HG03039 (cell line): Measurements from ENCODE around the gene PTN.

Experiments
- ATAC-seq: cut with Tn5 transposase; IDR thresholded peaks from one replicate; pipeline ENCODE4 v1.9.1; 2021; ENCODE audit warnings: mild to moderate bottlenecking, moderate library complexity; ENCODE audit not compliant: unreplicated experiment

PTN gene

GRCh38 chr7:137343281-137343841 lies at the start of gene PTN:
Gene PTN (minus strand): TSS chr7:137343733. CDS start chr7:137254973, 88,760 bp downstream.
- ATAC-seq = no peak

- no peak for ATAC-seq
Measured at GRCh38 chr7:137390076-137390475, 46.5 kb upstream of the PTN start.

GRCh38 chr7:137388916-137389315 lies 45.4 kb upstream of the PTN start:
- ATAC-seq = no peak

GRCh38 chr7:137386966-137387365 lies 43.4 kb upstream of the PTN start:
- ATAC-seq = no peak

- no peak for ATAC-seq
Measured at GRCh38 chr7:137381045-137381444, 37.5 kb upstream of the PTN start.

DNA sequence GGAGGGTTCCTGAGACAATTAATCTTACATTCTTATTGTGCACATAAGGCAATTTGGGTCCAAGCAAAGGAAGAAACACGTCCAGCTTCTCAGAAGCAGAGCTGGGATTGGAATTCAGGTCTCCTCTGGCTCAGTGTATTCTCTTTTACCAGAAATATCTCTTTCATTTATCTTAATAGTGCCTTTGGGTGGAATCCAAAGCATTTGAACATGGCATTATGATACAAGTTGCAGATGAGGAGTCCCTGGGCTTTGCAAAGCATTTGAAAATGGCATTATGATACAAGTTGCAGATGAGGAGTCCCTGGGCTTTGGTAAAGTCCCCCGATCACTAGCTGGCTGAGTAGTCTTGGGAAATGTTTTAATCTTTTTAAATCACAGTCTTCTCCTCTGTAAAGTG lies 30.0 kb upstream of the PTN start:
- no peak for ATAC-seq

DNA sequence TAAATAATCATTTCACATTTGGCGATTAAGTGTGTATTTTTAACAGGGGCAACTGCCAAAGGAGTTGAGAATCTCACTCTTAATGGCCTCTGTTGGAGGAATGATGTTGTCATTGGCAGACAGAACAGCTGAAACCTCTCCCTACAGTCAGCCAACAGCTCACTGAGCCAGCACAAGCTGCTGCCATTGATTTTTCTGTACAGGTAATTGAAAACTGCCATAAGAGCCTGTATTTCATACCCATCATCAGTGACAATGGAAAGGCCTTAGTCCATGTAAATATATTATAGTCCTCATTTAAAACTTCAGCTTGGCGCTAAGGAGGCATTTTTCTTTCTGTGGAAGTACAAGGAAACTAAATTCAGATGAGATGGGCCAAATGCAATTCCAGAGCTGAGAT lies 28.1 kb upstream of the PTN start:
- ATAC-seq = no peak

DNA sequence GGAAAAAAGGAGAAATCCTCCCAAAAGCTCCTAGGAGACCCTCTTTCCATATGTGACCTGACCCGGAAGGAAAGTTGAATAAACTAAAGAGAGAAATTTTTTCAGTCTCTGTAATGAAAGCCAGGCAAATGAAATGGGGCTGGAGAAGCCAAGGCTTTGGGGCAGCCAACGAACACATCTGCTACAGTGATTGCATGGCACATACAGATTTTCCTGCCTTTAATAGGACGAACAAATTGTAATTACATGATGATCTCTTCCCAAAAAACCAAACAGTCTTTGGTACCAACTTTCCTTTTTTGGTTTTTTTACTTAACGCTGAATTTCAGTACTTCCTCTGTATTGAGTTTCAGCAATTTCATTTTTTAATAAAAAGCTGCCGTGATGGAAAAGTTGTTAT lies 23.5 kb upstream of the PTN start:
- no peak for ATAC-seq

- no peak for ATAC-seq
Measured at GRCh38 chr7:137363683-137364082, 20.1 kb upstream of the PTN start.

DNA sequence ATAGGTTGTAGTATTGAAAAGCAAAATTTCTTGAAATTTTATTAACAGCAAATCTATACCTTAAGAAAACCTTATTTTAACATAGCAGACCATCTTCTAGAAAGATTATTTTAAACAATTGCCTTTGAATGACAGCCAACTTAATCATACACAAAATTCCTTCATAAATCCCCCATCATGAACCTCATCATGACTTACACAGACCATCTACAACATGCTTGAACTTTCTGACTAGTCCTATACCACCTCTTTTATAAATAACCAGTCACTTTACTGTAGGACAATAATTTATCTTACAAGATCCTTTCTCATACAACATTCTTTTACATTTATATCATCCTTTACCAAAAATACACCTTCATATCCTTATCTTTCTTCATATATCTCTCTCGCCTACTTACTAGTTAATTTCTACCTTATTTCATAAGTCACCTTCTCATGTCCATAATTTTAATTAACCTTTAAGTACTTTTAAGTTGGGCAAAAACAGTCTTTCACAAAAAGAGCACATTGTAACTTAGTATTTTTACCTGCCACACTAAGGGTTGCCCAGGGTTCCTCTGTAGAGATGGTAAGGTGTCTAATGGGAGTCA lies 16.6 kb upstream of the PTN start:
- ATAC-seq = no peak

GRCh38 chr7:137354961-137355360 lies 11.4 kb upstream of the PTN start:
- ATAC-seq = no peak

DNA sequence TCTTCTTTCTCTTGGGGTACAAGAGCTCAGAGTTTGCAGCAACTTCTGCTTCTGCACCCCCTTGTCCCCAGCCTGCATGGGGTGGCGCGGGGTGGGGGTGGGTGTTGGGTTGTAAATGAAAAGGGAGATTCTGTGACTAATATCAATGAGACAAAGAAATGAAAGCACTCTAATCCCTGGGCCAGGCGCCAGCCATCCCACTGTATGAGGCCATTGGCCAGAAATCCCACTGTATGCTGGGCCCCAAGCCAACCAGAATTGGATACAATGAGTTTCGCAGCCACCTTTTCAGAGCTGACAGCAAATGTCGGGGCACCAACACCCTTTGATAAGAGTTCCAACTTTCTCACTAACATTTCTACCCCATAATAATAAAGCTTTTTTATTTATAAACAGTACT lies 10.9 kb upstream of the PTN start:
- no peak for ATAC-seq

DNA sequence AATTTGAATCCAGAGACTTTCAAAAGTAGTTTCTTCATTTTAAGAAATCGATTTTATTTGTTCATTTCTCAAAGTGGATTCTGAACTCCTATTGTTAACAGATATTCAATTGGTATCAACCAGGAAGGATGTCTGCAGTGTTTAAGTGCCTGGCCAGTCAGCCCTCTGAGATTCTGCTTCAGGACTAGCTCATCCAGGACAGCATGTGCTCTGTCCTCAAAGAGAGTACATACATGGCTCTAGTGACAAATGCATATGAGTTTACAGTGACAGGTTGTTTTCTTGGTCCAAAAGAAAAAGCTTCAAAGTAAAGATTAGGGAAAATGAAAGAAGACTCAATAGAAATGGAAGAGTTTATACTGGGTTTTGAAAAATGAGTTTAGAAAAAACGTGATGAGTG lies 8.4 kb upstream of the PTN start:
- ATAC-seq = no peak

DNA sequence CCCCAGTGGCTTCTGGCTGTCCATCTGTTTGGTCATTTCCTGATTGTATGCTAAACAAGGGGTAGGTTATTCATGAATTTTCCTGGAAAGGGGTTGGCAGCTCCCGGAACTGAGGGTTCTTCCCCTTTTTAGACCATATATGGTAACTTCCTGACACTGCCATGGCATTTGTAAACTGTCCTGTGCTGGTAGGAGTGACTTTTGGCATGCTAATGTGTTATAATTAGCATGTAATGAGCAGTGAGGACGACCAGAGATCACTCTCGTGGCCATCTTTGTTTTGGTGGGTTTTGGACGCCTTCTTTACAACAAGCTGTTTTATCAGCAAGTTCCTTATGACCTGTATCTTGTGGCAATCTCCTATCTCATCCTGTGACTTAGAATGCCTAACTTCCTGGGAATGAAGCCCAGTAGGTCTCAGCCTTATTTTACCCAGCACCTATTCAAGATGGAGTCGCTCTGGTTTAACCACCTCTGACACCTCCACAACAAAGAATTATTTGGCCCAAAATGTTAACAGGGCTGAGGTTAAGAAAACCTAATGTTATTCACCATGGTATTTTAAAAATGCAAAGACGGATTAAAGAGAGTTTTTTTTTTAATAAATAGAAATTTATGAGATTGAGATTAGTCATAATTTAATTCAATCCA lies 2.4 kb upstream of the PTN start:
- no peak for ATAC-seq

- no peak for ATAC-seq
Measured at GRCh38 chr7:137342828-137343261, 688 bp downstream of the PTN start.

DNA sequence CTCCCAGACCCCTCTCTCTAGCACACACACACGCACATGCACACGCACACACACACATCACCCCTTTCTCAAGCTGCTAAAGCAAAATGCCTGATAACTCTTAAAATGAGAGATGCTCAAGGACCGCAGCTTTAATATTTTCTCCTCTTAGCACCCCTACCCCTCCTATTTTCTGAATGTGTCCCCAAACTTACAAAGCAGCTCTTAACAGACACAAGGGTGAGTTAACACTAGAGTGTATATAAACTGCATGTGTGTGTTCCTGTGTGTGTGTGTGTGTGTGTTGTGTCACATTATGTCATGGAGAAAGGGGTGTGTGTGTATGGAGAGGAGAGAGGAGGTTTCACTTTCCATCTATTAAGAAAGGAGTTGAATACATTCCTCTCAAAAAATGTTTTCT lies 1.3 kb downstream of the PTN start:
- no peak for ATAC-seq

GRCh38 chr7:137337902-137338301 lies 5.6 kb downstream of the PTN start:
- ATAC-seq = no peak

DNA sequence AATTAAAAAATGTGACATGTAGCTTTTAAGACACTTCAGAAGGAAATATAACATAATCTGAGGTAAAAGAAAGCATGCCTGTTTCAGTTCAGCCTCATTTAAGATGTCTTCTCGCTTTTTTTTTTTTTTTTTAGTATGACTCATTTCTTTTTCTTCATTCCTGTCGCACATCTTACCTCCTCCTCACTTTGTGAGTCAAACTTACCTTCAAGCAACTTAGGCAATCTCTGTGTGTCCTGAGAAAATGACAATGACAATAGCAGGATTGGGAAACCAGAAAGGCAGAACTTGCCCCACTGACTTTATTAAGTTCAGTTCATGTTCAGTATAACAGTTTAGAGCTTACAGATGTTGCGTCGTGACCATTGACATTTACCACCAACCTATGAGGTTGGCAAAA lies 7.7 kb downstream of the PTN start:
- ATAC-seq = no peak

DNA sequence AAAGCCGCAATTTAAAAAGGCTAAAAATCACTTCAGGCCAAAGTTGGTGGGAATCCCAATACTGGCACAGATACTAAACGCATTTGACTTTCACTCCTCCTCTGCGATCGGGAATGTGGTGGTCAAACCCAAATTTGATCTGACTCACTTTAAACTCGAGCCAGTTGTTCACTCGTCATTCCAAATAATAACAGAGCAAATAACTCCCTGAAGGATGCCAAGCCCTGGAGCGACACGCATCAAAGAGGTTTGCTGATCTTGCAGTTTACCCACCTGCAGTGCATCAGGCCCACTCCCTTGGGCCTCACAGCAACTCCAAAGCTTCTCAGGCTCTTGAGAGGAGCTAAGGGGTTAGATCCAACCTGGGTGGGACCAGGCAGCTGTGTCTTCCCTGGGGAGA lies 12.2 kb downstream of the PTN start:
- no peak for ATAC-seq

DNA sequence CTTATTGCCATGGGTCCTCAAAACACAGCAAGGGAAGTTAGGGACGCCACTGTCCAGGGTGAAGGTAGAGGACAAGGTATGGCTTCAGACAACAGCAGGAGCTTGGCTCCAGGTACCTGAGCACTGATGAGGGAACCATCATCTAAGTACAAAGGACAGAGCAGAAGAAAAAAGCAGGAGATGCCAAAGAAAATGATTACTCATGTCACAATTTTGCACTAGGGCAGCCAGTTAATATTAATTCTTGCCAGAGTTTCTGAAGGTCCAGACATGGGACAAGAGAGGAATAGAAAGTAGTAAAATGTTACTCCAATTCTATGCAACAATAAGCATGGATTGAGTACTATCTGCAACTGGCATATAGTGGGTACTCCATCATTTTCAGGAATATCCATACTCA lies 14.1 kb downstream of the PTN start:
- no peak for ATAC-seq

DNA sequence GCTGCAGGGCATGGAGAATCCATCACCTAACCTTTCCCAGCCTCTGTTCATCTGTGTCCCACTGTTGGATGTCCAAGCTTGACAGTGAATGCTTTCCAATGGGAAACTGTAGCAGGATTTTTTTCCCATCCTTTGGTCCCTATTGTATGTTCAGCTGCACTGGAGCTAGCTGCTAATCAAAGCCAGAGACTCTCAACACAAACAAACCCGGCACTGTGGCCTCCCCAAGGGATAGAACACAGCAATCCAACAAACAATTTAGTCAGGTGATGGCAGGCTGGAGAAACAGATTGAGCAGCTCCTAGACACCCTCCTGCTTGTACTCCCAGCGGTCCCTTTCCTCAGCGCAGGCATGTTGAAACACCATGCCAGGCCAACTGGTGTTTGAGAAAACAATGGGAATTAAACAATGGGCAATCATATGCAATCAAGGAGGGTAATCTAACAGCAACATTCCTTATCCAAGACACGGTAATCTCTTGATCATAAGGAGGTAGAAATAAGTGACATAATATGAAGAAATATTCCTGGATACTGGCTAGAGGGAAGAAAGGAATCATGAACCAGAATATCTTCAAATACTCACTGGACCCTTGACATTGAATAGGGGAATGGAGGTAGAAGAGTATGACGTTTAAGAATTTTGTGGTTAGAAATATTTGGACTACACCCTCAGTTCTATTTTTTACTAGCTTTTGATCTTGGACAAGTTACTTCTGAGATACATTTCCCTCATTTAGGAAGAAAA lies 15.0 kb downstream of the PTN start:
- ATAC-seq = no peak

- no peak for ATAC-seq
Measured at GRCh38 chr7:137325927-137326326, 17.6 kb downstream of the PTN start.
